Endothelial cell of umbilical vein (primary cell): Measurements from ENCODE around the gene CELF1. TPM values are rescaled to one million over a fixed set of nuclear protein-coding genes. Genes with fewer than 3 reads are reported as not detected.

Source experiments
- BruUV-seq: library from RNA; stranded (reverse); fragments of 400-500 nt; replicated peaks from 2 replicates; lab custom pipeline; 2021; lab: Mats Ljungman, UMichigan
- CTCF ChIA-PET: fragments of 300-600, 350-600 bp; sonication (Branson Sonifier 250); formaldehyde crosslinking; loops from one replicate; lab custom pipeline; 2021; ENCODE audit warnings: antibody characterized with exemption, inconsistent platforms; lab: Charles Lee
- POLR2A ChIA-PET: fragments of 300-600, 350-600 bp; sonication (Branson Sonifier 250); formaldehyde crosslinking; loops from one replicate; lab custom pipeline; 2021; ENCODE audit warnings: antibody characterized with exemption, inconsistent platforms; lab: Charles Lee
- DNase-seq: peaks from one replicate; pipeline ENCODE4 v3.0.0-alpha.2; 2011; ENCODE audit warnings: low read depth, low spot score
- FAIRE-seq: peaks from 2 replicates; lab custom pipeline; 2011; peaks lifted over from hg19 to GRCh38; lab: Jason Lieb, UNC
- H2AFZ ChIP-seq: 2 replicates; pipeline ENCODE4 v1.6.0; 2012; ENCODE audit warnings: low read depth, low read length, control low read depth, inconsistent platforms
- H3K27ac ChIP-seq: 2 replicates; pipeline ENCODE4 v1.5.1; 2011; ENCODE audit warnings: low read depth, mild to moderate bottlenecking, control low read depth, low read length, moderate library complexity; ENCODE audit not compliant: insufficient read depth
- H3K27me3 ChIP-seq, 2 experiments: 2 replicates each; pipeline versions ENCODE4 v1.6.0 to v1.6.1; 2011; ENCODE audit warnings: low read length in 2 of 2, mixed read lengths in 1 of 2; ENCODE audit not compliant: control insufficient read depth in 2 of 2, insufficient read depth in 2 of 2
- H3K36me3 ChIP-seq, 2 experiments: 2 replicates in 1 of 2; 3 replicates in 1 of 2; pipeline ENCODE4 v1.5.1; 2011; ENCODE audit warnings: low read length in 2 of 2, mild to moderate bottlenecking in 1 of 2, moderate library complexity in 1 of 2; ENCODE audit not compliant: control insufficient read depth in 2 of 2, insufficient read depth in 2 of 2; ENCODE audit errors: extremely low read depth in 1 of 2
- H3K4me1 ChIP-seq: 3 replicates; pipeline ENCODE4 v1.5.1; 2011; ENCODE audit warnings: mild to moderate bottlenecking, low read length; ENCODE audit not compliant: control insufficient read depth, insufficient read depth; ENCODE audit errors: extremely low read depth
- H3K4me2 ChIP-seq: 2 replicates; pipeline ENCODE4 v1.6.1; 2011; ENCODE audit warnings: low read length, control low read depth, mixed read lengths; ENCODE audit not compliant: insufficient read depth
- H3K4me3 ChIP-seq, 3 experiments: fragments of 200-600 bp in 1 of 3; sonication (generic), shearing (Covaris generic) in 1 of 3; replicated peaks in 1 of 3; 2 replicates each; pipeline ENCODE4 v1.5.1; 2011 to 2016; ENCODE audit warnings: control low read depth in 3 of 3, low read length in 3 of 3, mild to moderate bottlenecking in 2 of 3, inconsistent platforms in 1 of 3, low read depth in 1 of 3, moderate library complexity in 1 of 3; ENCODE audit not compliant: insufficient read depth in 1 of 3
- H3K79me2 ChIP-seq: 2 replicates; pipeline ENCODE4 v1.6.0; 2012; ENCODE audit warnings: low read length, inconsistent platforms; ENCODE audit not compliant: control insufficient read depth, insufficient read depth
- H3K9ac ChIP-seq: replicated peaks from 2 replicates; pipeline ENCODE3; 2011; ENCODE audit warnings: low read length, control low read depth; ENCODE audit not compliant: insufficient read depth; ENCODE audit errors: extremely low read depth
- H3K9me1 ChIP-seq: replicated peaks from 3 replicates; pipeline ENCODE4 v1.6.0; 2011; ENCODE audit warnings: mild to moderate bottlenecking, low read length; ENCODE audit not compliant: control insufficient read depth, insufficient read depth; ENCODE audit errors: extremely low read depth
- H3K9me3 ChIP-seq: replicated peaks from 2 replicates; pipeline ENCODE4 v1.5.1; 2012; ENCODE audit warnings: low read length, inconsistent platforms; ENCODE audit not compliant: control insufficient read depth, insufficient read depth
- H4K20me1 ChIP-seq: replicated peaks from 2 replicates; pipeline ENCODE3; 2011; ENCODE audit warnings: mild to moderate bottlenecking, low read length; ENCODE audit not compliant: control insufficient read depth, insufficient read depth; ENCODE audit errors: extremely low read depth
- EZH2 ChIP-seq: IDR thresholded peaks from 2 replicates; pipeline ENCODE4 v1.6.1; 2012; ENCODE audit warnings: borderline replicate concordance, low read depth, mild to moderate bottlenecking, moderate library complexity, low read length, inconsistent platforms; ENCODE audit not compliant: severe bottlenecking
- POLR2A ChIP-seq: IDR thresholded peaks from 2 replicates; pipeline ENCODE4 v1.6.1; 2012; ENCODE audit warnings: low read depth, mild to moderate bottlenecking, control low read depth, low read length
- POLR2AphosphoS5 ChIP-seq: IDR thresholded peaks from 2 replicates; pipeline ENCODE4 v1.6.1; 2012; ENCODE audit warnings: low read depth, mild to moderate bottlenecking, control low read depth, low read length, moderate library complexity; ENCODE audit not compliant: insufficient read depth
- dilution Hi-C: fragments of 300-500 bp; cut with MboI; formaldehyde crosslinking; loops from one replicate; pipeline ENCODE4 v1.15.0; 2019; ENCODE audit warnings: low sequenced_read_pairs; ENCODE audit not compliant: extremely low pct_ligation_motif_present
- intact Hi-C: fragments of 100-400 bp; cut with micrococcal nuclease; formaldehyde crosslinking; loops from one replicate; pipeline ENCODE4 v1.10.0; 2022
- polyA plus RNA-seq, 4 experiments: library from polyadenylated mRNA; depleted of rRNA in 3 of 4; stranded (reverse) in 3 of 4; unstranded in 1 of 4; fragments of >200 nt; gene quantifications; 2 replicates each; pipeline versions ENCODE4 v1.2.1 to v1.2.3, GENCODE V29; 2011 to 2012; ENCODE audit warnings: missing spikeins in 1 of 4
- total RNA-seq: library from RNA; stranded (reverse); gene quantifications from 2 replicates; pipeline ENCODE4 v1.2.3, GENCODE V29; 2021
- TF ChIP-seq, protein P1 (sequence below), 2 donors: IDR thresholded peaks; 1 replicate in 1 of 2; 2 replicates in 1 of 2; pipeline ENCODE4 v1.5.1; 2011; ENCODE audit warnings: low read length in 2 of 2, mild to moderate bottlenecking in 2 of 2, moderate library complexity in 2 of 2, control low read depth in 1 of 2, inconsistent platforms in 1 of 2, low read depth in 1 of 2; ENCODE audit not compliant: insufficient read depth in 1 of 2; ENCODE audit errors: extremely low read depth in 1 of 2

Gene CELF1
- total and polyA plus RNA-seq, 2 donors (not counting 3 experiments of a cell fraction or from before 2014, with no cell fraction given), result 66.3 to 120 TPM

DNA sequence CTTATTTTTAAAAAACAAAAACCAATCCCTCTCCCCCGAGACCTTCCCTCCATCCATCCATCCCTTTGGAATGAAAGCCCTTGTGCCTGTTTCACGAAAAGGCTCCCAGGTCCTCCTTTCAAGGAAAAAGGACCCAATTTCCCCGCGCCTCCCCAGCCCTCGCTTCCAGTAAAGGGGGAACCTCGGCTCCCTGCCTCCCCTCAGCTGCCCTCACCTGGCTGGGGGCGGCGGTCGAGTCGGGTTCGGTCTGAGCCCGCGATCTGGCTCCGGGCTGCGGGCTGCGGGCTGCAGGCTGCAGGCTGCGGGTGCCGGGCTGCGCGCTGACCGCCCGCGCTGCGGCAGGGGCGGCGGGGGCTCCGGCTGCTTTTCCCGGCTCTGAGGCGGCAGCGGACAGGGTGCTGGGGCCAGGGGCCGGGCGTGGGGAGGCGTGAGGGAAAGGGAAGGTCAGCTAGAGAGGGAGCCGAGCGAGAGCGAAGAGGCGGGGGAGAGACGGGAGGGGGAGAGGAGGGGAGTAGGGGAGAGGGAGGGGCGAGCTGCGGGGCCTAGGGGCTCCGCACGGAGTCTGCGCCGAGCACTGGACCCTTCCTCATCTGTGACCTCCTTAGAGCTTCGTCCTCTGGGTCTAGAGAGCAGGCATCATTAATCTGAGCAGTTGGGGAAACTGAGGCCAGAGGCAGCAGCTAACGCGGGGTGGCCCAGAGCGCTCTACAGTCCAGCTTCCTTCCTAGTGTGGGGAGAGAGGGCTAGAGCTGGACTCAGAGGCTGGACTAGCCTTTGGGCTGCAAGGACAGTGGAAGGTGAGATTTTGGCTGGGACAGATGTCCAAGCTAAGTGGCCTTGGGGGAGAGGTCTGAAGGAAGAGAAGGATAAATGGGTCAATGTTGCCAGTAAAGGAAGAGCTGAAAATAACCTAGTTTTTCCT lies 41.3 kb upstream of the CELF1 start, which contains the start of gene C1QTNF4:
Gene C1QTNF4 (minus strand): TSS at position 478 of the 922 bp plus-strand sequence. CDS start 3,601 bp downstream, outside the sequence.
- H2AFZ ChIP-seq, result no peak within 1 kb of the TSS
- ChIA-PET CTCF (interaction anchor here (0.6 to 1.4 kb wide), 4 partner anchors 8 to 955 kb away, joined by 3 read pairs; partner anchors contain the start of genes CELF1 and FAM180B), POLR2A (interaction anchor here (0.6 to 1.8 kb wide), 3 partner anchors 12 to 82 kb away, joined by 3 to 8 read pairs (median 4); no protein-coding TSS in a partner anchor)
- dilution Hi-C loops, result no loop called here
- peaks cover 10% of the 10 kb centered on the region for H3K4me1 ChIP-seq
- H3K27me3 ChIP-seq, result peaks cover 32 to 40% of the 10 kb centered on the region in 2 experiments
- H3K9me3 ChIP-seq, result no peaks in the 10 kb centered on the region
- H3K27ac ChIP-seq, result no peak within 1 kb of the TSS
- BruUV-seq, result no TSS peak
- TF ChIP-seq EZH2, result peak; percentile 92
- TF ChIP-seq POLR2A, result no peak
- H3K36me3 ChIP-seq, result no peaks in the 10 kb centered on the region
- H4K20me1 ChIP-seq, result no peaks in the 10 kb centered on the region
- H3K4me3 ChIP-seq, result peak within 1 kb of the TSS in 1 of 3 experiments; percentile 11
- no peaks in the 10 kb centered on the region for H3K9me1 ChIP-seq
- no peak within 1 kb of the TSS for H3K9ac ChIP-seq
- FAIRE-seq, result no peak
- peak within 1 kb of the TSS; percentile 36 for H3K4me2 ChIP-seq
- no peak for DNase-seq
- no peaks in the 10 kb centered on the region for H3K79me2 ChIP-seq
- intact Hi-C loops, result no loop called here

DNA sequence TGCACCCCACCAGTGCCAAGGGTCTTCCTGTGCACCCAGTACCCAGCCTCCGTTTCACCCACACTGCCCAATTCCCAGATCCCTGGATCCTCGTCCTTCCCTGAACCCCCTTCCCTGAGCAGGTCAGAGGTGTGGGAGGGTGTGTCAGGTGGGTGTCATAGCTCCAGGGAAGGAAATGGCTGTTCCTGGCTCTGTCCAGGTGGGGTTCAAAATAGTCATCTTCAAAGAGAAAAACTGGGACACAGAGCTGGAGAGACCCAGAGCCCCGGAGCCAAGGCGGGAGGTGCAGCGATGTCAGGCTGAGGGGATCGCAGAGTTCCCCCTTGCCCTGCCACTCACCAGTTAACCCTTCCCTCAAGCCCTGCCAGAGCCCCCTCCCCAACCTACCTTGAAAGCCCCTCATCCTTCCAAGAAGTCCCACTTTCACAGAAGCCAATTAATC lies 40.6 kb upstream of the CELF1 start:
- H4K20me1 ChIP-seq, result no peaks in the 10 kb centered on the region
- FAIRE-seq (no peak), DNase-seq (no peak)
- peaks cover 10% of the 10 kb centered on the region for H3K4me1 ChIP-seq
- H2AFZ ChIP-seq, result no peak overlapping the region
- intact Hi-C loops (no loop called here), dilution Hi-C loops (no loop called here)
- H3K79me2 ChIP-seq, result no peaks in the 10 kb centered on the region
- no TSS peak for BruUV-seq
- H3K27ac ChIP-seq, result no peak overlapping the region
- CTCF ChIA-PET, result interaction anchor here (0.6 kb wide), 1 partner anchor 955 kb away, joined by 3 read pairs; no protein-coding TSS in a partner anchor
- POLR2A ChIA-PET, result interaction anchor here (0.6 kb wide), 1 partner anchor 31 kb away, joined by 8 read pairs; no protein-coding TSS in a partner anchor
- H3K4me3 ChIP-seq, result no peak overlapping the region
- H3K36me3 ChIP-seq, result no peaks in the 10 kb centered on the region
- no peaks in the 10 kb centered on the region for H3K9me1 ChIP-seq
- peak overlapping the region; percentile 36 for H3K4me2 ChIP-seq
- H3K9me3 ChIP-seq, result no peaks in the 10 kb centered on the region
- H3K9ac ChIP-seq, result no peak overlapping the region
- TF ChIP-seq, protein P1, sequence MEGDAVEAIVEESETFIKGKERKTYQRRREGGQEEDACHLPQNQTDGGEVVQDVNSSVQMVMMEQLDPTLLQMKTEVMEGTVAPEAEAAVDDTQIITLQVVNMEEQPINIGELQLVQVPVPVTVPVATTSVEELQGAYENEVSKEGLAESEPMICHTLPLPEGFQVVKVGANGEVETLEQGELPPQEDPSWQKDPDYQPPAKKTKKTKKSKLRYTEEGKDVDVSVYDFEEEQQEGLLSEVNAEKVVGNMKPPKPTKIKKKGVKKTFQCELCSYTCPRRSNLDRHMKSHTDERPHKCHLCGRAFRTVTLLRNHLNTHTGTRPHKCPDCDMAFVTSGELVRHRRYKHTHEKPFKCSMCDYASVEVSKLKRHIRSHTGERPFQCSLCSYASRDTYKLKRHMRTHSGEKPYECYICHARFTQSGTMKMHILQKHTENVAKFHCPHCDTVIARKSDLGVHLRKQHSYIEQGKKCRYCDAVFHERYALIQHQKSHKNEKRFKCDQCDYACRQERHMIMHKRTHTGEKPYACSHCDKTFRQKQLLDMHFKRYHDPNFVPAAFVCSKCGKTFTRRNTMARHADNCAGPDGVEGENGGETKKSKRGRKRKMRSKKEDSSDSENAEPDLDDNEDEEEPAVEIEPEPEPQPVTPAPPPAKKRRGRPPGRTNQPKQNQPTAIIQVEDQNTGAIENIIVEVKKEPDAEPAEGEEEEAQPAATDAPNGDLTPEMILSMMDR (IDR thresholded peaks at IDR 0.05; ENCODE audit: extremely low read depth in 1 of 2, insufficient read depth in 1 of 2, low read depth in 1 of 2, low read length in 2 of 2), result no peak
- peak; percentile 53 for TF ChIP-seq EZH2
- no peak for TF ChIP-seq POLR2AphosphoS5
- peaks cover 32 to 40% of the 10 kb centered on the region in 2 experiments for H3K27me3 ChIP-seq
